CD4-positive, alpha-beta T cell treated with Interferon alpha-2 for 1 hour (primary cell): ENCODE data around the gene WWC2.

Experiments
- DNase-seq, 2 donors: peaks; one replicate each; pipeline ENCODE4 v3.0.0-alpha.2; 2020 to 2022

WWC2 gene

DNA sequence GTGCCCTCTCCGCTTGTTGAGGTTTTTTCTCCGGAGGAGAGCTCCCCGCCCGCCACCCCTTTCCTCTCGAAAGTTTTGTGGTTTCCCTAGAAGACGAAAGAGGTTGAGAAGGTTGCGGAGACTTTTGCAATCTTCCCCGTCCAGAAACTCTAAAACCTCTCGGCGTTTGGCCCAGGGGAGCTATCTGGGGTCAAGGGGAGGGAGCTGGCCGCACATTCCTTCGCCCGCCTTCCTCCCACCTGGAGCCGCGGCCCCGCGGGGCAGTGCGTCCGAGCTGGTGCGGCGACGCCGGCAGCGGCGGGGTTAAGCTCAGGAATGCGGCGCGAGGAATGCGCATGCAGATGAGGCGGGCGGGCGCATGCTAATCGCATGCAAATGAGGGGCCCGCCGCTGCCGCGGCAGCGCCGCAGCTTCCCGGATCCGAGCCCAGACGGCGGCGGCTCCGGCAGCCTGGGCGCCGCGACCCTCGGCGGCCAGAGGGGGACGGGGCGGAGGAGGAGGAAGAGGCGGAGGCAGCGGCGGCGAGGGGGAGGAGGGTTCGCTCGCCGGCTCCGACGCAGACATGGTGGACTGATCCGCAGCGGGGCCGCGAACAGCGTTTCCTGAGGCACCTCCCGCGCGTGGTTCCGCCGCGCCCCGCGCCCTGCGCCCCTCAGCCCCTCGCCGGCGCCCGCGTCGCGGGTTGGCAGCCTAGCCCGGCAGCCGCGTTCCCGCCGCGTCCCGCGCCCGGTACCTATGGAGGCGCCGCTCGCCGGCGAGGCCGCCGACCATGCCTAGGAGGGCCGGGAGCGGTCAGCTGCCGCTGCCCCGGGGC, at the start of gene WWC2:
Gene WWC2, plus strand, starts transcription at position 535 of the 814 bp plus-strand sequence. Its CDS starts 235 bp downstream, at position 770.
- DNase-seq, result peak; percentile 61 to 72

- DNase-seq, result no peak
Measured at GRCh38 chr4:183053681-183054080, 45.4 kb upstream of the WWC2 start.

GRCh38 chr4:183057255-183057654, 41.8 kb upstream of the WWC2 start:
- no peak for DNase-seq

GRCh38 chr4:183059797-183060196, 39.3 kb upstream of the WWC2 start:
- DNase-seq, result no peak

DNA sequence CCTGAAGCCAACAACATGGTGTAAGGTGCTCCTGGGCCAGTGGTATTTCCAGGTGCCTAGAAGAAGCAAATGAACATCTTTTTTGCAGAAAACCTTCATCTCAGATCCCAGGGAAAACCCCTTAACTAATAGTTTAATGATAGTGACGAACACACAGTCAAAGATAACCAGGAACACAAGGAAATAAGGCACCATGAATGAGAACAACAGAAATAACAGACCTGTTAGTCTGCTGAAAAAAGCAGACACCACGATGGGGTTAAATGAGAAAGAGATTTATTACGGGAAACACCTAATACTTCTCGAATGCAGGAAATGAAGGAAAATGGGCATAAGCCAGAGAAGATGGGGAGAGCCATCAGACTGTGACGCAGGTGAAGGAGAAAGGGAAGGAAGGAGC, 30.6 kb upstream of the WWC2 start:
- no peak for DNase-seq

DNA sequence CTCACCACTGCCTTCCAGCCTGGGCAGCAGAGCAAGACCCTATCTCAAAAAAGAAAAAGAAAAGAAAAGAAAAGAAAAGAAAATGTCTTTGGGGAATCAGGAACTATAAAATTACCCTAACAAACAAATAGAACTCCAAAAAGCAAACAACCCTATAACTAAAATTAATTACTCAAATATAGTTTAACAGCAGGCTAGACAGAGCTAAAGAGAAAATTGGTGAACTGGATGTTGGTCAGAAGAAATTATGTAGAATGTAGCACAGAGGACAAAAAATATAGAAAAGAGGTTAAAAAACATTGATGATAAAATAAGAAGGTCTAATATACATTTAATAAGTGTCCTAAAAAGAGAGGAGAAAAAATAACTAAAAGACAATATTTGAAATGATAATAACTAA, 27.8 kb upstream of the WWC2 start:
- no peak for DNase-seq

DNA sequence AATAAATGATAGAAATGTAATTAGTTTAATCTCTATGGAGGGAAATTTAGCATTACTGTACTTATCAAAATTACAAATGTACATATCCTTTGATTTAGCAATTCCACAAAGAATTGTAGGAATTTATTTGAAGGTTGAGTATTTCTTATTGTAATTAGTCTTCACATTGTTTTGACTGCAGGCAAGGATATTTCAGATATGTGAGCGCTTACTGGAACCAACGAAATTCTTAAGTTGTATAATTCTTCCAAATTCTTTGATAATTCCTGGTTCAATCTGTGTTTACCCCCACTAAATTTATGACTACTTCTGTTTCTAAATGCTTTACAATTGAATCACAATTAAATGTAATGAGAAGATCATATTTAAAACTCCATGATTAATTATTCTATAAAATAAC, 26.9 kb upstream of the WWC2 start:
- DNase-seq, result no peak

- DNase-seq, result no peak
Measured at GRCh38 chr4:183073838-183074145, 25.3 kb upstream of the WWC2 start.

DNA sequence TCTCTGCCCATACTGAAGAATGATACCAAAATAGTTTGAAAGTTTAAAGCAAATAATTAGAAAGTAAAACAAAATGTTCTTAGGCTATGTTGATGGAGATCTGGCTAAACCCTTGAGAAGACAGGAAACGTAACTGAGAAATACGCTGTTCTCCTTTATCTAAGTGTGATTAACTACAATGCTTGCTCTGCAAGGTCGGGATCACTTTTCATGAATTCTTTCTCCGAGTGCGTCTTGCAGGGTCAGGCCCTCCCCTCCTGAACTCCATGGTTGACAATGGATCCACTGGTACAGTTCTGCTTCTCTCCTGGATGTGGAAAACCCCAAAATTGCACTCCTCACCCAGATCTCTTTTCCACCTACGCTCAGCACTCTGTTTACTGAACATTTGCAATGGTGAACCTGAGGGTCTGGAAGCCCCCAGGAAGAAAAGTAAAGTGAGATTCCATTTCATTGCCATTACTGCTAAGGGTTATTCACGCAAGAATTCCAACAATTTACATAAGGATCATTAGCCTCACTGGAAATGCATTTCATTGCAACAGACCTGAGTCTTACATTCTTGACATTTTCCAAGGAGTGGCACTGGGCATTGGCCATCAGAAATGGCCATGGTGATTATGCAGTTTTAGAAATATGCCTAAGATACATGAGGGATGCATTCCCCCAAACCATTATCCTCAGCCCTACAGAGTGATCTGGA, 24.6 kb upstream of the WWC2 start:
- no peak for DNase-seq

DNA sequence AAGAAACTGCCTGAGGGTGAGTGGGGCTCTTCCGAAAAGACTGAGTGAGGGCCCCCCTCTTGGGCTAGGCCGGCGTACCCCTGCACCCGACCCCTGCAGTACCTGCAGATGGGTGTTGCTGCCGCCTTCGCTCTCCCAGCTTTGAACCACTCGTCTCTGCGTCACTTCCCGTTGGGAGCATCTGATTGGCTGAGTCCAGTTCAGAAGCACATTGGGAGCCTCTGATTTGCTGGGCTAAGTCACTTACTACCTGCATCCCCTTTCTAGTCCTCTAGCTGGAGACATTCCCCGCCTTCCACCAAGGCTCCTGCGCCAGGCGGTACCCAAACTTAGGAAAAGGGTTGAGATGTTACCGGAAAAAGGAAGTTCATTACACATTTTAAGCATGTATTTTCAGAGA, 20.4 kb upstream of the WWC2 start:
- DNase-seq, result no peak

DNA sequence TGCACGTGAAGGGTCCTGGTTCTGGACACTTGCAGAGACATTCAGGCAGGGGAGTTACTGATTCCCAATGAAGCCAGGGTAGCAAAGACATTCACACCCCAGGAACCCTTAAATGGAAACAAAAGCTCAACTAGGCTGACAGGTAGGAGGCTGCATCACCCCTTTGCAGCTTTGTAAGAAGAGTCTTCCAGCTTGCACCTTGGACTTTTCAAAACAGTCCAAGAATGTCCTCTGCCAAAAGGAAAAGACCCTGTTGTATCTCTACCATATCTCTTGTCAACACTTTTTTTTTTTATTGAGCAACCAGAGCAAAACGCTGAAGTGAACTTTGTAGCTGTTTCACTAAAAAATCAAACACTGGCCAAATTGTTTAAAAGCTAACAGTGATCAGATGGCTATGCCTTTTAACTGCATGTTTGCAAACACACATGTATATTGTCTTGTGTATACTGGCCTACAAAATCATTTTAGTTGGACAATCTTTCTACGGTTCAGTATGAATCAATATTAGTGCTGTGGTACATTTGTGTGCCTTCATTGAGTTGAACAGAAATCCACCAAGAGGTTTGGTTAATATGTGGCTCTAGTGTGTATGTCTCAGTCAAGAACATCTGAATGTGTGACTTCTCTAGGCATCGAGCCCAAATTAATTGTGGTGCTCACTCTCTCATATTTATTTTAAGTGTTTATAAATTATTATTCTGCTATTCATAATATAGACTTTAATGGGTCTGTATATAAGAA, 18.5 kb upstream of the WWC2 start:
- no peak for DNase-seq

DNA sequence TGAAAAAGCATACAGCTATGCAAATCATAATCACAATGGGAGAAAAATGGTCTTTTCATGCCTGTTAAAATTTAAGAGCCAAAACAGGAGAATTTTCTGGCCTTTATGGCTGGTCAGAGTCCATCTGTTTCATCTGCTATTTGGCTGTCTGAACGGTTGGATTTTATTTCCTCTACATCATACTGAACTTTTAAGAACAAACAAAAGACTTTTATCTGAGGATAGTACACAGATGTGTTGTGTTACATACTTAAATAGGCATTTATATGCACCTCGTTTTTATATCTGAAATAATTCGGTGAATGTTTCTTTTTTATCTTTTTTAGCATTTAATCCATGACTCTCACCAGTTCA, 18.0 kb upstream of the WWC2 start:
- DNase-seq, result no peak

DNA sequence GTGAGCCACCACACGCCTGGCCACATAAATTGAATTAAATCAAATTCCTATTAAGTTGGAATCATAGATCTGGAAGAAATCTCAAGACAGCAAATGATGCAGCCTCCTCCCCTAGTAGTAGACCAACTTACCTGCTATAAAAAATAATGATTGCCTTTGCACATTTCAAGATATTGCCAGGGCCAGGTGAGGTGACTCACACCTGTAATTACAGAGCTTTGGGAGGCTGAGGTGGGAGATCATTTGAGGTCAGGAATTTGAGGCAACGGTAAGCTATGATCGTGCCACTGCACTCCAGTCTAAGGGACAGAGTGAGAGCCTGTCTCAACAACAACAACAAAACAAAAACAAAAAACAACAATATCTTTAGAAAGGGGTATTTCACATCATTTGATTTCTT, 17.0 kb upstream of the WWC2 start:
- DNase-seq, result no peak

DNA sequence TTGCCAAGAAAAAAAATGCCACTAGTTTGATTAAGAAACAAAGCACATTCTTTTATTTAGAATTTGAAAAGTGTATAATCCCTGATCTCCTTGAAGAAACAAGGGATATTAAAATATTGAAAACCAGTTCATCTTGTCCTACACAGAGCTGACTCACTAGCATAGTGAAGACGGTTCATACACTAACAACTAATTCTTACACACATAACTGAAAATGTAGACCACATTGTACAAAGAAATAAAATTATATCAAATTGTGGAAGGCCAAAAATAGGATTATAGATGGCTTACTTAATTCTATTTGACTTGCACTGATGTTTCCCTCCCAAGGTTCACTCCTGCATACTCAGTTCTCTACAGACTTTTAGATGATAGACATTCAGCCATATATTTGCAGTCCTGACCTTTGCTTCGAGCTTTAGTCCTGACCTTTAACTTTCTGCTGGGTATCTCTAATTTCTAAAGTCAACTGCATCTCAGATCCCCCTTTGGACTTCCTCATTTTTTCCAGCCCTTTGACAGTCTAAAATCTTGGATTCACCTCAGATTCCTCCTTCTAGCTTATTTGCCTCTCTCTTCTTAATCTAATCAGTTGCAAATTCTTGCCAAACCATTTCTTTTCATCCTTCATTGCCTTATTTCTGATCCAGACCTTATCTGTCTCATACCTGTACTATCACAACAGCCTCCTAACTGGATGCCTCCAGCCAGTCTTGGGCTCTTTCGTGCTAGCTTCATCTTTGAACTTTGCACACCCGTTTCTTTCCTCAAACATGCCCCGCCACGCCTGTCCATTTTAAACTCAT, 4.5 kb upstream of the WWC2 start:
- no peak for DNase-seq

DNA sequence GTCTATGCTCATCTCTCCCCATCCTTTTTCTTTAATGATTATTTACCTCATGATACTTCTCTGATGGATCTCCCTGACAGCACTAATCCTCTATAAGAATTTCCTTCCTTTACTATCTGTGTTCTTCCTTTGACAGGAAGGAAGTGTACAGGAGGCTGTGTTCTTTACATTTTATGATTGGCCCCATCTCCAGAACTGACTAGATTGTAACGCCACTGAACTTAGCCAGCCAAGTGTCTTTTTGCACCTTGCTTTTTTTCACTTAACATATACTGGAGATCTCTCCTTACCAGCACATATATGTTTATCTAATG, 3.9 kb upstream of the WWC2 start:
- DNase-seq, result no peak

GRCh38 chr4:183096276-183096965, 2.6 kb upstream of the WWC2 start:
- no peak for DNase-seq

- peak; percentile 11 to 13 for DNase-seq
Measured at GRCh38 chr4:183097231-183098018, 1.6 kb upstream of the WWC2 start.

- peak; percentile 6 to 14 for DNase-seq
Measured at GRCh38 chr4:183098019-183098722, 886 bp upstream of the WWC2 start.

DNA sequence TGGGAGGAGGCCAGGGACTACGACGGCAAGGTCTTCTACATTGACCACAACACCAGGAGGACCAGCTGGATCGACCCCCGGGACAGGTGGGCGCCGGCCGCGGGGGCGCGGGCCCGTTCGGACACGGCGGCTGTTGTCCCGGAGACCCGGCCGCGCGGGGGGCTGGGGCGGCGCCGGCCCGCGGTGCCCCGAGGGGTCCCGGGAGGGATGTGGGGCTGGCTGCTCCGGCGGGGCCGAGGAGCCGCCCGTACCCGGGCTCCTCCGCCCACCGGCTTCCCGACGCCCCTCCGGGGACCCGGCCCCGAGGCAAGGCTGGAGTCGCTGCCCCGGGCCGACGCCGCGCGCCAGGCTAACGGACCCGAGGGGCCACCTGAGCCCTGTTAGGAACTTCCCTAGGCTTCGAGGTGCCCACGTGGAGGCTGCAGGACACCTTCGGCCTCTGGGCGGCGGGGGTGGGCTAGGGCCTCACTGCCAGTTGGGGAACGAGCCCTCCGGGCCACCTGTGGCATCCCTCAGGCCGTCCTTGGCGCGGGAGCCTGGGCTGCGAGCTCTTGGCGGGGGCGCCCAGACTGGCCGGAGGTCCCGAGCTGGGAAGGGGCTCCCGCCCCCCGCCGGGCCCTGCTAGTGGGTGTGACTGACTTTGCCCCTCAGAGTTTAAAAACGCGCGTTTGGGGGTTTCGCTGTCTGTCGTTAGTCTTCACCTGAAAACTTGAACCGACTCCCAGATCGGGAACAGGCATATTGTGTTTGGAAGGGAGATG, 660 bp downstream of the WWC2 start:
- DNase-seq, result peak; percentile 2 to 8

DNA sequence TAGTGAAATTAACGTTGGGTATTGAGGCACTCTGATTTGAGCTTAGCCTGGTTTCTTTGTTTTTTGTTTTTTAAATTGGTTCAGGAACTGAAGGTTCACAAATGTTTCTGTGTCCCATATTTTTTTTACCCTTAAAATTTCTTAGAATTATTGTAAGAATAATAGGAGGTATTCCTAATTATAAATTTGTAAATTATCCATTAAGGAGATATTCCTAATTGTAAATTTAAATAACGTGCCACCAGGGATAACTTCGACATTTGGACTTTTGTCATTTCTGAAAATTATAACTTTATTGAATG, 1.2 kb downstream of the WWC2 start:
- no peak for DNase-seq

DNA sequence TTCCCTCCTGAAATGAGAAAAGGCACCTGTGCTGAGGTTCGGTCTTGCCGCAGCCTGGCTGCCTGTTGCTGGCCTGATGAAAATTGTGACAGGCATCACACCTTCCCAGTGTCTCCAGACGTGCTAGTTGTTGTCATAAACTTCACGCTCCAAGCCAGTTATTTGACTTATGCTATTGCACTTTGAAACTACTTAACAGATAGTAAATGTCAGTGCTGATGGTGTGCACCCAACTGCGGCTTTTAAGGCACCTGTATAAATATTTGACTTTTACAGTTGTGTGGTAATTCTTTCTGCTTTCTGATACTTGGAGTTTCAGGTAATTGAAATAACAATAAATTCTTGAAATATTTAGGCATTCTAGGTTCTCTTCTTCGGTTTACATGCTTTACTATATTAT, 1.8 kb downstream of the WWC2 start:
- no peak for DNase-seq
